Kasumi-1 (cell line): Measurements from ENCODE around the gene LRRTM4.
"Not testable (repeated sequence)": the region's sequence is repeated elsewhere in the genome, so short reads cannot be mapped to it uniquely, and the experiment has no call there.

Source experiments
- DNase-seq, 2 experiments: peaks; one replicate each; lab custom pipeline; 2025; lab: John Stamatoyannopoulos, UW

The LRRTM4 gene

GRCh38 chr2:76745605-76746004, 776.6 kb downstream of the LRRTM4 start:
- DNase-seq: no peak

- DNase-seq: no peak
Measured at GRCh38 chr2:76737607-76738006, 784.6 kb downstream of the LRRTM4 start.

GRCh38 chr2:76733736-76734135, 788.4 kb downstream of the LRRTM4 start:
- no peak for DNase-seq

- no peak for DNase-seq
Measured at GRCh38 chr2:76731157-76731556, 791.0 kb downstream of the LRRTM4 start.

GRCh38 chr2:76730021-76730420, 792.2 kb downstream of the LRRTM4 start:
- no peak for DNase-seq

GRCh38 chr2:76721226-76721625, 801.0 kb downstream of the LRRTM4 start:
- no peak for DNase-seq

- DNase-seq: no peak
Measured at GRCh38 chr2:76713312-76713711, 808.9 kb downstream of the LRRTM4 start.

DNA sequence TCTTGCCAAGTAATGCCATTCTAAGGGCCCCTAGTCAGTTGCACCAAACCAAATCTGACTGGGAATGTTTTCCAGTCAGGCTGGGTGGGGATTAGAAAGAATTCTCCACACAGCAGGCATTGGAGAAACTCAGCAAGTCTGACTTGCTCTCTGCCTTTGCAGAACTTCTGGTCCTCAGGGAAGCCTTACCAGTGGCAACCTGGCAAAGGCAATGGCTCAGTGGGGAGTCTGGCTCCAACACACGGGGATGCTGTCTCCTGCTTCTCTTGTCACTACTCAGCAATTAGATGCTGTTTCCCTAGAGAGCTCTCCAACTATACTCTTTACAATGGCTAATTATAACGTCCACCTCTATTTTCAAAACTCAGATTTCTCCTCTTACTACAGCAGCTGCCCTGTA, 810.7 kb downstream of the LRRTM4 start:
- no peak for DNase-seq

DNA sequence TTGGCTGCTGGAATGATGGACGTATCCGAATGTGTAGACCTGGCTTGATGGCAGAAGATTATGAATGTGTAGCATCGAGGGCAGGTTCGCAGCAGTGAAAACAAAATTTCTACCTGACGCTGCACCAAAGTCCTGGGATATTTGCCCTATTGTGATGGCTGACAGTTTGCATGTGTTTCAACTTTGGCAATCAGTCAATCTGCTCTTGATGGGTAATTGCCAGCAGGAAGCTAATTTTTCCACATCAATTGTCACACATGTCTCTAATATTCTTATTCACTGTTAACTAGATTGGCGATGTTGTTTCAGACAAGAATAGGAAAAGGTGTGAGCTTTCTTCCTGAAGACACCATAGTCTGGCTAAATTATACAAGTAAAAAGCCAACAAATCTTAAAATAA, 821.3 kb downstream of the LRRTM4 start:
- no peak for DNase-seq

- DNase-seq: not testable (repeated sequence)
Measured at GRCh38 chr2:76697998-76698713, 824.0 kb downstream of the LRRTM4 start.
